Activated CD4-positive, CD25-positive, alpha-beta regulatory T cell treated with anti-CD3 and anti-CD28 coated beads, Interleukin-2, amount 50 U/mL, for 72 hours (primary cell): ENCODE measurements around the gene GCNT3.

Experiments used
- DNase-seq: peaks from one replicate; pipeline ENCODE4 v3.0.0; 2021

The GCNT3 gene

DNA sequence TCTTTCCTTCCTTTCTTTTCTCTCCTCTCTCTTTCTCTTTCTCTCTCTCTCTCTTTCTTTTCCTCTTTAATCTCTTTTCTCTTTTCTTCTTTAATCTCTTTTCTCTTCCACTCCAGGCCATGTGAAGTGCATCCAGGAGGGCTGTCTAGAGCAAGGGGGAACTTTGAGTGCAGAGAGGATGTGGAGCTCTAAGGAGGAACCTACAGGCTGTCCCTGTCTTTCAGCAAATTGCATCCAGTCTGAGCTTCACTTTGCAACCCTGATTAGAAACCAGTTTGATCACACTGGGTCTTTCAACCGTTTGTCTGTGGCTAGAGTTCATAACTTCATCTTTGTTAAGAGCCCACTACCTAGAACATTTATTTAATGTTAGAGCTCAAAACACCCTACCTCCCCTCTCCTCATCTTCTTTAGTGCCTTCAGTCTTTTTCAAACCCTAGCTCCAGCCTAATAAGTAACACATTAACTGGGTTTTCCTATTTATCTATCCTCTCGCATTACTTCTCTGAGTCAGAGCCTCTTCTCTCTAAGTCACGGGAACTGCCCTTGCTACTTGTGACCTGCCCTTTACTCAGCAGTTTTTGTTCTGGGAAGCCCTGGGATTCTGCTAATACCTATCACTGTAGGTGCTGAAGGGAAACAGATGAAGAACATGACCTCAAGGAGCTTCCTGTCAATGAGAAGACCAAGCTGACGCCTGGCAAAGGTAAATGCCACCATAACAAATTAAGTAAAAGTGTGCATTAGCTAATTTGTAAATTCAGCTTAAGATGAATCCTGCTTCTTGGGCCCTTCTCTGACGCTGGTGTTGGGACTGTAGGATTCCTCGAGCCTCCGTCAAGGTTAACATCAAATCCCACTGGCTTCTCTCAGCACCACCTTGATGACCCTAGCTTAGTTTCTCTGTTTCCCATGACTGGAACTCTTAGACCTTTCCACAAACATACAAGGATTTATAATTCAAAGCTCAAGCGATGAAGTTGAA lies at the start of gene GCNT3:
GCNT3 (plus strand) TSS at position 508 of the 985 bp plus-strand sequence. CDS start 6,456 bp downstream, outside the sequence.
- no peak for DNase-seq

DNA sequence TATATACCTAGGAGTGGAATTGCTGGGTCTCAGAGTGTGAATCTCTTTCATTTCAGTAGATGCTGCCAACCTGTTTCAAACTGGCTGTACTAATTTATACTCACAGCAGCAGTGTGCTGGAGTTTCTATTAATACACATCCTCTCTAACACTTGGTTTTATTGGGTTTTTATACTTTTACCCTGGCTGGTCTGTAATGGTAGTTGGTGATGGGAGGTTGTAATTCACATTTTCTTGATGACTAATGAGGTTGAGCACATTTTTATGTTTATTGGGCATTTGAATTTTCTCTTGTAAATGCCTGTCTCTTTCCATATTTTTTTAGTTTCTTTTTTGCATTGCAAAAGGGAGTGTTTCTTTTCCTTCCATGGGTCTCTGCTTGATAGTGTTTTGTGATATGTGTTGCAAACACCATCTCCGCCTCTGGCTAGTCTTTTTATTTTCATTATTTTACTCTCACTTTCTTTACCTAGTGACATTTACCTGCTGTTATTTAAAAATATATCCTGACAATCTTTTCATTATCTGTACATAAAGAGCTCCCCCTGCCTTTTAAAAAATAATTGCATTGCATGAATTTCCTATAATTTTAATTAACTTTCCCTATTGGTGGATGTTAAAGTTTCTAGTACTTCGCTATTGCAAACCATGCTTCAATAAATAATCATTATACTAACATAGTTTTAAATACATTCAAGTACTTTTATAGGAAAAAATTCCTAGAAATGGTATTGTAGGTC lies 49.0 kb upstream of the GCNT3 start:
- no peak for DNase-seq

- DNase-seq = no peak
Measured at GRCh38 chr15:59565299-59565698, 46.3 kb upstream of the GCNT3 start.

- DNase-seq = no peak
Measured at GRCh38 chr15:59567324-59567723, 44.3 kb upstream of the GCNT3 start.

GRCh38 chr15:59569477-59569876 lies 42.1 kb upstream of the GCNT3 start:
- no peak for DNase-seq

DNA sequence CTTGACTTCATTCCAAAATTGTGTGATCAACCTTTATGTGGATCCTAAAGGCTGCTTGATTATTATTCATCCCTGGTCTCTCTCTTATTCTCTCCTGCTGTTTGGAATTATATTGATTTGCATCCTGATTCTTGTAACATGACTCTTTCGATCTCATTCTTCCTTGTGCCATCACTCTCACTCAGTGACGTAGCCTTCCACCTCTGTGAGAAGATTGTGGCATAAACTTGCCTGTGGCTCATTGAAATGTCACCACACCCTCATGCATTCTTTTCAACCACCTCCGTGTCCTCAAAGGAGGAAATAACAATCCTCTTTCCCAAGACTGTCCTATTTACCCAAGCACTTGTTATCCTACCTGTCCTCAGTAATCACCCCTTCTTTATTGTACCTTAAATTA lies 41.3 kb upstream of the GCNT3 start:
- no peak for DNase-seq

- DNase-seq = no peak
Measured at GRCh38 chr15:59571606-59572005, 40.0 kb upstream of the GCNT3 start.

DNA sequence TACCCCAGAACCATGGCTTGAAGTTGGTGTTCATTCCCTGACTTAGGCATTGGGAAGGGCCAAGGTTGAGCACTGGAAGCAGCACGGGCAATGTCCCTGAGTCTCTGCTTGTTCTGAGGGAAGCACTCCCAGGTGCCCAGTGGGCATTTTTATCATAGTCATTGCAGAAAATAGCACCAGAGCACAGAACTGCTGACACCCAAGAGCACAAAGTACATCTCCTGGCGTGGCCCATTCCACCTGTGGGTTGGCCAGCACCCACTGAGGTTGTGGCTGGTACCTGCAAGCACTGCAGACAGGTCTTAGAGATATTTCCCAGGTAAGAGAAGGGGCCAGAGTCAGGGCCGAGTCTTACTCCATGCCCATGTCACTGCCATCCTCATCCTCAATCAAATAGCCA lies 28.5 kb upstream of the GCNT3 start:
- no peak for DNase-seq

GRCh38 chr15:59587085-59587826 lies 24.3 kb upstream of the GCNT3 start:
- no peak for DNase-seq

- no peak for DNase-seq
Measured at GRCh38 chr15:59590027-59590426, 21.6 kb upstream of the GCNT3 start.

DNA sequence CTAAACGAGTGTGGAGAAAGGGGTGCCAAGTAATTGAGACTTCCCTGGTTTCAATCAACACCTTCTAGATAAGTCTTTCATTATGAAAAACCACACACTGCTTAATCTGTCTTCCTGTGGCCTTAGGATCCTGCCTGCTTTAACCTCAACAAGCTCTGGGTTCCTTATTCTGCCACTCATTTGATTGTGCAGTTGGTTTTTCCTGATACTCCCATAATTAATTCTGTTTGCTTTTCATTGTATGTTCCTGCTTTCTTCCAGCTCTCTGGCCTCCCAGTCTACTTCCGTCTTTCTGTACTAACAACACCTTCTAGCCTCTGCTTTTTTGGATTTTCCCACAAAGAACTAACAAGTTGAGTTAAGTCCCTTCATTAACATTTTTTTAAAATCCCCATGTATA lies 20.2 kb upstream of the GCNT3 start:
- DNase-seq = no peak

- no peak for DNase-seq
Measured at GRCh38 chr15:59594493-59594942, 17.1 kb upstream of the GCNT3 start.

GRCh38 chr15:59594991-59595390 lies 16.6 kb upstream of the GCNT3 start:
- DNase-seq = no peak

- DNase-seq = no peak
Measured at GRCh38 chr15:59595434-59595915, 16.1 kb upstream of the GCNT3 start.

DNA sequence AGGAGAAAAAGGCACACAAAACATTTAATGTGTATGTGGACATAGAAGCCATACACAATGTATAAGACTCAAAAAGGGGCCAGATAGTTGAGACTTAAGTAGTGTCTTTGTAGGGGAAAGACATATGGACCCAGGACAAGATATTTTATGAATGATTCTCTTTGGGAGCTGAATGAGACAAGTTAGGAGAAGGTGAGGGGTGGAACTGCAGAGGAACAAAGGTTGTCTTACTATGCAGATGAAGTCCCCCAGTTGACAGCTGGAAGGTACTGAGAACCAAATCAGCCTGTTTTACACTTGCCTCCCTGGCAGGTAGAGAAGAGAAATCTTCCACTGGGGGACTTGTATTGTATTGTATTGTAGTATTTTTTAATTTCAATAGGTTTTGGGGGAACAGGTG lies 14.9 kb upstream of the GCNT3 start:
- no peak for DNase-seq

DNA sequence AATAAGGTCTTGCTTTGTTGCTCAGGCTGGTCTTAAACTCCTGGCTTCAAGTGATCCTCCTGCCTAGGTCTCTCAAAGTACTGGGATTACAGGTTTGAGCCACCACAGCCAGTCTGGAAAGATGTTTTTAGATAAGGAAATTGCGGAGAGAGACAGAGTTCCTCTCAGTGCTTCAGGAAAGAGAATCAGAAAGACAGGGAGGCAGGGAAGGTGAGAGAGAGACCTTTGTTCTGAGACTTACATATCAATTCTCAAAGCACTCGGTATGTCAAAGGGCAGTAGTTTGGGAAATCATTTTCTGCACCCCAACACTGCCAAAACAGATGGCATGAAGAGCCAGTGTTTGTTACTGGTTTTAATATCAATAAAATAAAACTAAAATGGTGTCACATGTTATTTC lies 13.1 kb upstream of the GCNT3 start:
- DNase-seq = no peak

DNA sequence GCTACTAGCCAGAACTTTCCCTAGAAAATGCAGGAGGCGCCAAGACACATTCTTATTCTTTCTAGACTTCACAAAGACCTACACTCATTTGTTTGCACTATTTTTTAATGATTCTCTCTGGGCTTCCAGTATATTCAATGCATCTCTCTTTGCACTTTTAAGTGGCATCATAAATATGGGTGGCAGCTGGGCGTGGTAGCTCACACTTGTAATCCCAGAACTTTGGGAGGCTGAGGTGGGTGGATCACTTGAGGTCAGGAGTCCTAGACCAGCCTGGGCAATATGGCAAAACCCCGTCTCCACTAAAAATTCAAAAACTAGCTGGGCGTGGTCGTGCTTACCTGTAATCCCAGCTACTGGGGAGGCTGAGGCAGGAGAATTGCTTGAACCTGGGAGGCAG lies 5.6 kb upstream of the GCNT3 start:
- DNase-seq = no peak

DNA sequence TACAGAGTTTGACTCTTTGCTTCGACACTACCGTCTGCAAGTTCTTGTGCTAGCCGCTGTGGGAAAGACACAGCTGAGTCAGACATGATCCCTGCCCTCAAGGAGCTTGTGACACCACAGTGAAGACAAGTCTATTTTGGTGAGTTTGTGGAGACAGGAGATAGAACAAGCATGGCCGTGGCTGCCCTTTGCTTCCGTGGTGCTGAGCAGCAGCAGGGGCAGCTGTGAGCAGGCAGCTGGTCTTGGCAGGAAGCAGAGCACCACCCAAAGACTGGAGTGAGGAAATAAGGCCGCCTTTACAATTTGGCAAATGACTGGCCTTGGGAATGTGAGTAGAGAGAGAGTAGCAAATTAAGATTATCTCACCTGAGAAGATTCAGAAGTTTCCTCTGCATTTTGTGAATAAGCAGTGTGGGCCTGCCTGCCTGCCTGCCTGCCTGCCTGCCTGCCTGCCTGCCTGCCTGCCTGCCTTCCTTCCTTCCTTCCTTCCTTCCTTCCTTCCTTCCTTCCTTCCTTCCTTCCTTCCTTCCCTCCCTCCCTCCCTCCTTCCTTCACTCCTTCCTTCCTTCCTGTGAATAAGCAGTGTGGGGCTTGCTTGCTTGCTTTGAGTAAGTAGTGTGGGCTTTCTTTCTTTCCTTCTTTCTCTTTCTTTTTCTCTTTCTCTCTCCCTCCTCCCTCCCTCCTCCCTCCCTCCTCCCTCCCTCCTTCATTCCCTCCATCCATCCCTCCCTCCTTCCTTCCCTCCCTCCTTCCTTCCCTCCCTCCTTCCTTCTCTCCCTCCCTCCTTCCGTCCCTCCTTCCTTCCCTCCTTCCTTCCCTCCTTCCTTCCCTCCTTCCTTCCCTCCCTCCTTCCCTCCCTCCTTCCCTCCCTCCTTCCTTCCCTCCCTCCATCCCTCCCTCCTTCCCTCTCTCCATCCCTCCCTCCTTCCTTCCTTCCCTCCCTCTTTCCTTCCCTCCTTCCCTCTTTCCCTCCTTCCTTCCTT lies 1.6 kb upstream of the GCNT3 start:
- DNase-seq = no peak

- DNase-seq = no peak
Measured at GRCh38 chr15:59614153-59614552, 2.6 kb downstream of the GCNT3 start.

GRCh38 chr15:59615661-59616060 lies 4.1 kb downstream of the GCNT3 start:
- DNase-seq = no peak

- no peak for DNase-seq
Measured at GRCh38 chr15:59616379-59616778, 4.8 kb downstream of the GCNT3 start.

DNA sequence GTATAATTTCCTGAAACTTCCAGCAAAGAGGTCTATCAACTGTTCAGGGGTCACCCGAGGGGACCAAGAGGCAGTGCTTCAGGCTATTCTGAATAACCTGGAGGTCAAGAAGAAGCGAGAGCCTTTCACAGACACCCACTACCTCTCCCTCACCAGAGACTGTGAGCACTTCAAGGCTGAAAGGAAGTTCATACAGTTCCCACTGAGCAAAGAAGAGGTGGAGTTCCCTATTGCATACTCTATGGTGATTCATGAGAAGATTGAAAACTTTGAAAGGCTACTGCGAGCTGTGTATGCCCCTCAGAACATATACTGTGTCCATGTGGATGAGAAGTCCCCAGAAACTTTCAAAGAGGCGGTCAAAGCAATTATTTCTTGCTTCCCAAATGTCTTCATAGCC lies 6.8 kb downstream of the GCNT3 start:
- DNase-seq = no peak
